ENCODE results near the gene PLCH2.

Gene PLCH2

GRCh38 chr1:2532485-2533160, 56.5 kb downstream of the PLCH2 start:
- no peak for DNase-seq

GRCh38 chr1:2533365-2533764, 57.3 kb downstream of the PLCH2 start:
- no peak for DNase-seq

- no peak for DNase-seq
These were observed 58.2 kb downstream of the PLCH2 start for GRCh38 chr1:2534315-2534686.

GRCh38 chr1:2534687-2535441, 58.8 kb downstream of the PLCH2 start:
- DNase-seq: no peak

- DNase-seq: no peak
These were observed 59.4 kb downstream of the PLCH2 start for GRCh38 chr1:2535455-2535854.

GRCh38 chr1:2535981-2536380, 59.9 kb downstream of the PLCH2 start:
- no peak for DNase-seq

GRCh38 chr1:2537784-2538115, 61.7 kb downstream of the PLCH2 start:
- DNase-seq: no peak

GRCh38 chr1:2538376-2538775, 62.3 kb downstream of the PLCH2 start:
- no peak for DNase-seq

- DNase-seq: no peak
These were observed 62.8 kb downstream of the PLCH2 start for GRCh38 chr1:2538872-2539271.

- DNase-seq: peak; percentile 53
These were observed 63.3 kb downstream of the PLCH2 start for GRCh38 chr1:2539312-2539907.

- DNase-seq: peak; percentile 39
These were observed 64.9 kb downstream of the PLCH2 start for GRCh38 chr1:2540816-2541492.

- DNase-seq: peak; percentile 1
These were observed 65.6 kb downstream of the PLCH2 start for GRCh38 chr1:2541619-2542245.

GRCh38 chr1:2542246-2542915, 66.3 kb downstream of the PLCH2 start:
- DNase-seq: peak; percentile 2

GRCh38 chr1:2543543-2544092, 67.5 kb downstream of the PLCH2 start:
- DNase-seq: no peak

GRCh38 chr1:2544093-2544874, 68.2 kb downstream of the PLCH2 start:
- no peak for DNase-seq

GRCh38 chr1:2544875-2545640, 69.0 kb downstream of the PLCH2 start:
- no peak for DNase-seq

- peak; percentile 89 for DNase-seq
These were observed 69.8 kb downstream of the PLCH2 start for GRCh38 chr1:2545754-2546514.

GRCh38 chr1:2546515-2547209, 70.6 kb downstream of the PLCH2 start:
- peak; percentile 92 for DNase-seq

All from stimulated activated CD4-positive, alpha-beta T cell treated with anti-CD3 and anti-CD28 coated beads, Interleukin-15, amount 100 ng/mL, for 24 hours (primary cell).